Calu3 (cell line): ENCODE results near the gene GPC2. TPM values are rescaled to one million over a fixed set of nuclear protein-coding genes. Genes with fewer than 3 reads are reported as not detected.
"Not testable (repeated sequence)": the region's sequence is repeated elsewhere in the genome, so short reads cannot be mapped to it uniquely, and the experiment has no call there.

Source experiments
- BruUV-seq: library from RNA; stranded (reverse); fragments of 400-500 nt; replicated peaks from 2 replicates; lab custom pipeline; 2021; lab: Mats Ljungman, UMichigan
- CTCF ChIA-PET: fragments of 300-600 bp; sonication (Branson Sonifier 250); formaldehyde crosslinking; loops from one replicate; lab custom pipeline; 2022; ENCODE audit warnings: antibody characterized with exemption; lab: Charles Lee
- DNase-seq: peaks from one replicate; pipeline ENCODE4 v3.0.0; 2022
- H3K27ac Mint-ChIP-seq: one replicate; pipeline ENCODE4 v1.8.0; 2022; ENCODE audit warnings: mixed read lengths; ENCODE audit not compliant: unreplicated experiment
- H3K27me3 Mint-ChIP-seq: one replicate; pipeline ENCODE4 v1.8.0; 2022; ENCODE audit warnings: mixed read lengths; ENCODE audit not compliant: unreplicated experiment
- H3K36me3 Mint-ChIP-seq: one replicate; pipeline ENCODE4 v1.8.0; 2022; ENCODE audit warnings: mild to moderate bottlenecking, moderate library complexity, mixed read lengths; ENCODE audit not compliant: insufficient read depth, unreplicated experiment
- H3K4me1 Mint-ChIP-seq: one replicate; pipeline ENCODE4 v1.8.0; 2022; ENCODE audit warnings: mild to moderate bottlenecking, low read depth, mixed read lengths; ENCODE audit not compliant: unreplicated experiment
- H3K4me3 Mint-ChIP-seq: one replicate; pipeline ENCODE4 v1.8.0; 2022; ENCODE audit warnings: mild to moderate bottlenecking, low read depth, moderate library complexity, mixed read lengths; ENCODE audit not compliant: unreplicated experiment
- H3K9me3 Mint-ChIP-seq: one replicate; pipeline ENCODE4 v1.8.0; 2022; ENCODE audit warnings: low read depth, mixed read lengths; ENCODE audit not compliant: unreplicated experiment
- intact Hi-C: fragments of 100-400 bp; cut with micrococcal nuclease; formaldehyde crosslinking; loops from one replicate; pipeline ENCODE4 v1.10.0; 2022; ENCODE audit not compliant: unreplicated experiment
- total RNA-seq: library from RNA; stranded (reverse); gene quantifications from 2 replicates; pipeline ENCODE4 v1.2.3, GENCODE V29; 2022
- TF ChIP-seq, protein P1 (sequence below): fragments of 200-600 bp; IDR thresholded peaks from one replicate; pipeline ENCODE4 v1.8.0; 2022; ENCODE audit warnings: antibody characterized with exemption; ENCODE audit not compliant: unreplicated experiment

The GPC2 gene
- total RNA-seq, 1 experiment from 2014 or later: 3.2 TPM

GRCh38 chr7:100219271-100219737 lies 42.1 kb upstream of the GPC2 start:
- BruUV-seq: no TSS peak
- CTCF ChIA-PET: no interaction called here
- no peak for DNase-seq

DNA sequence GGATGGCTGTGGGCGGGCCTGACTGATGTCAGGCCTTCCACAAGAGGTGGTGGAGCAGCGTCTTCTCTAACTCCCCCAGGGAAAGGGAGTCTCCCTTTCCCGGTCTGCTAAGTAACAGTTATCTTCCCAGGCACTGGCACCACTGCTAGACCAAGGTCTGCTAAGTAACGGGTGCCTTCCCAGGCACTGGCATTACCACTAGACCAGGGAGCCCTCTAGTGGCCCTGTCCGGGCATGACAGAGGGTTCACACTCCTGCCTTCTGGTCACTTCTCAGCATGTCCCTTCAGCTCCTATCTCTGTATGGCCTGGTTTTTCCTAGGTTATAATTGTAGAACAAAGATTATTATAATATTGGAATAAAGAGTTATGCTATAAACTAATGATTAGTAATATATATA lies 40.8 kb upstream of the GPC2 start:
- H3K27ac Mint-ChIP-seq, H3K27me3 Mint-ChIP-seq, H3K9me3 Mint-ChIP-seq, intact Hi-C loops, BruUV-seq, H3K36me3 Mint-ChIP-seq, H3K4me1 Mint-ChIP-seq: not testable (repeated sequence)
- H3K4me3 Mint-ChIP-seq: peak overlapping the region; percentile 19
- DNase-seq: peak; percentile 85
- CTCF ChIA-PET: interaction anchor here (0.9 to 1.0 kb wide), 2 partner anchors 85 to 87 kb away, joined by 4 to 6 read pairs; no protein-coding TSS in a partner anchor

More at GRCh38 chr7:100219271-100219737, 42.1 kb upstream of the GPC2 start:
- Mint-ChIP-seq H3K9me3 (no peaks in the 10 kb centered on the region), H3K4me1 (peaks cover 6% of the 10 kb centered on the region), H3K27ac (no peak overlapping the region), H3K4me3 (no peak overlapping the region), H3K27me3 (no peaks in the 10 kb centered on the region), H3K36me3 (peaks cover 9% of the 10 kb centered on the region)
- TF ChIP-seq, protein P1, sequence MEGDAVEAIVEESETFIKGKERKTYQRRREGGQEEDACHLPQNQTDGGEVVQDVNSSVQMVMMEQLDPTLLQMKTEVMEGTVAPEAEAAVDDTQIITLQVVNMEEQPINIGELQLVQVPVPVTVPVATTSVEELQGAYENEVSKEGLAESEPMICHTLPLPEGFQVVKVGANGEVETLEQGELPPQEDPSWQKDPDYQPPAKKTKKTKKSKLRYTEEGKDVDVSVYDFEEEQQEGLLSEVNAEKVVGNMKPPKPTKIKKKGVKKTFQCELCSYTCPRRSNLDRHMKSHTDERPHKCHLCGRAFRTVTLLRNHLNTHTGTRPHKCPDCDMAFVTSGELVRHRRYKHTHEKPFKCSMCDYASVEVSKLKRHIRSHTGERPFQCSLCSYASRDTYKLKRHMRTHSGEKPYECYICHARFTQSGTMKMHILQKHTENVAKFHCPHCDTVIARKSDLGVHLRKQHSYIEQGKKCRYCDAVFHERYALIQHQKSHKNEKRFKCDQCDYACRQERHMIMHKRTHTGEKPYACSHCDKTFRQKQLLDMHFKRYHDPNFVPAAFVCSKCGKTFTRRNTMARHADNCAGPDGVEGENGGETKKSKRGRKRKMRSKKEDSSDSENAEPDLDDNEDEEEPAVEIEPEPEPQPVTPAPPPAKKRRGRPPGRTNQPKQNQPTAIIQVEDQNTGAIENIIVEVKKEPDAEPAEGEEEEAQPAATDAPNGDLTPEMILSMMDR: no peak
- intact Hi-C loops: no loop called here

DNA sequence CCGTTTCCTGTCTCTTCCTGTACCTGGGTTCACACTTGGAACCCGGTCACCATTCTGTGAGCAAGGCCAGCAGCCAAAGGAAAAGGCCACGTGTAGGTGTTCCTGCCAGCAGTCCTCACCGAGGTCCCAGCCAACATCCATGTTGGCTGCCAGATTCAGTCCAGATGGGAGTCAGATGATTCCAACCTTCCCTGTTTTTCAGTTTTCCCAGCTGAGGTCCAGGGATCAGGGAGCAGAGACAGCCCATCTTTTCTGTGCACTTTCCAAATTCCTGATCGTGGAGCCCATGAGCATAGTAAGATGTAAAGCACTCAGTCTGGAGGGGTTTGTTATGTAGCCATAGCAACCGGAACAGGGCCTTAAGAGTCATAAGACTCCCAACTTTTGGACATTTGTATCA lies 38.7 kb upstream of the GPC2 start:
- H3K9me3 Mint-ChIP-seq: no peaks in the 10 kb centered on the region
- H3K4me3 Mint-ChIP-seq: no peak overlapping the region
- peaks cover 13% of the 10 kb centered on the region for H3K27me3 Mint-ChIP-seq
- intact Hi-C loops: no loop called here
- CTCF ChIA-PET: no interaction called here
- BruUV-seq: no TSS peak
- peaks cover 4% of the 10 kb centered on the region for H3K36me3 Mint-ChIP-seq
- peaks cover 6% of the 10 kb centered on the region for H3K4me1 Mint-ChIP-seq
- TF ChIP-seq, protein P1: no peak
- DNase-seq: no peak
- no peak overlapping the region for H3K27ac Mint-ChIP-seq

DNA sequence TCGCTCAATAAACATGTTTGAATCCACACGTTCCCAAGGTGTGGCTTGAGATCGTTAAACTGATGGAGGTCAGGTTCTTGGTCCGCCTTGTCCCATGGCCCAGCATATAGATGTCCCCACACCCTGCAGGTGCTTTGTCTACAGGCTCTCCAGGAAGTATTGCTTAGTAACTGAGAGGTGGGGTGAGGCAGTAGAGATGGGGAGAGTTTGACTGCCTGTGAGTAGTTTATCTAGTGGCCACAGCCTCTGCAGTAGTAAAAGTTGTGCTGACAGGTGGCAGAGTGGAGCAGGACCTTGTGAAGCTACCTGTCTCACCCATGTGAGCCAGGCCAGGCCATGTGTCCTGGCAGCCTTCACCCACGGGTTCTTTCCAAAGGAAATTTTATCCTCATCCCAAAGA lies 37.2 kb upstream of the GPC2 start:
- H3K4me1 Mint-ChIP-seq, H3K9me3 Mint-ChIP-seq, DNase-seq, H3K27ac Mint-ChIP-seq, H3K36me3 Mint-ChIP-seq, BruUV-seq, CTCF ChIA-PET, H3K4me3 Mint-ChIP-seq: not testable (repeated sequence)
- intact Hi-C loops: loop anchor here (5.0 kb wide), 1 partner anchor 82 kb away; no protein-coding TSS in a partner anchor
- peaks cover 26% of the 10 kb centered on the region for H3K27me3 Mint-ChIP-seq

GRCh38 chr7:100213672-100214071 lies 36.5 kb upstream of the GPC2 start:
- CTCF ChIA-PET: no interaction called here
- Mint-ChIP-seq H3K36me3 (no peaks in the 10 kb centered on the region), H3K4me1 (peaks cover 6% of the 10 kb centered on the region), H3K9me3 (no peaks in the 10 kb centered on the region), H3K27me3 (peaks cover 33% of the 10 kb centered on the region), H3K27ac (no peak overlapping the region), H3K4me3 (no peak overlapping the region)
- TF ChIP-seq, protein P1: no peak
- no TSS peak for BruUV-seq
- DNase-seq: no peak
- intact Hi-C loops: loop anchor here (5.0 kb wide), 1 partner anchor 81 kb away; no protein-coding TSS in a partner anchor
